D721Med (cell line): ENCODE measurements around the gene AR.

Source experiments
- DNase-seq: peaks from one replicate; pipeline ENCODE4 v3.0.0; 2011; ENCODE audit warnings: low spot score; ENCODE audit not compliant: insufficient read length
- FAIRE-seq: peaks from 2 replicates; lab custom pipeline; 2011; peaks lifted over from hg19 to GRCh38; lab: Jason Lieb, UNC
- CTCF ChIP-seq: IDR thresholded peaks from 2 replicates; pipeline ENCODE4 v1.5.1; 2012; ENCODE audit warnings: mild to moderate bottlenecking, control low read depth; ENCODE audit not compliant: insufficient read depth; ENCODE audit errors: missing control alignments

Gene AR

GRCh38 chrX:67673741-67674274, 130.0 kb downstream of the AR start:
- no peak for FAIRE-seq
- TF ChIP-seq CTCF, result no peak
- no peak for DNase-seq

GRCh38 chrX:67674741-67675140, 130.9 kb downstream of the AR start:
- no peak for FAIRE-seq
- TF ChIP-seq CTCF, result no peak
- DNase-seq, result no peak

GRCh38 chrX:67684136-67684535, 140.3 kb downstream of the AR start:
- no peak for TF ChIP-seq CTCF
- FAIRE-seq (no peak), DNase-seq (no peak)

GRCh38 chrX:67692246-67692645, 148.4 kb downstream of the AR start:
- TF ChIP-seq CTCF, result no peak
- FAIRE-seq, result no peak

GRCh38 chrX:67693928-67694327, 150.1 kb downstream of the AR start:
- no peak for TF ChIP-seq CTCF
- no peak for FAIRE-seq
- DNase-seq, result no peak

More at GRCh38 chrX:67692246-67692645, 148.4 kb downstream of the AR start:
- DNase-seq, result no peak

- no peak for TF ChIP-seq CTCF
- no peak for FAIRE-seq
- no peak for DNase-seq
These were observed 153.6 kb downstream of the AR start for GRCh38 chrX:67697452-67697851.

GRCh38 chrX:67700602-67701001, 156.8 kb downstream of the AR start:
- FAIRE-seq, result no peak

More at GRCh38 chrX:67700602-67701001, 156.8 kb downstream of the AR start:
- TF ChIP-seq CTCF, result no peak
- DNase-seq, result no peak
